Hepatocyte (in vitro differentiated cells): ENCODE measurements around the gene FAM219B. TPM values are rescaled to one million over a fixed set of nuclear protein-coding genes. Genes with fewer than 3 reads are reported as not detected.

Experiments used
- DNase-seq: peaks from one replicate; pipeline ENCODE4 v3.0.0-alpha.2; 2016; ENCODE audit warnings: low spot score
- H2AFZ ChIP-seq: fragments of 200-600 bp; sonication (generic); 2 replicates; pipeline ENCODE4 v1.6.0; 2016; ENCODE audit warnings: antibody characterized with exemption, mild to moderate bottlenecking
- H3K27ac ChIP-seq: fragments of 200-600 bp; sonication (generic); 2 replicates; pipeline ENCODE4 v1.5.1; 2016; ENCODE audit warnings: mild to moderate bottlenecking
- H3K27me3 ChIP-seq: fragments of 200-600 bp; sonication (generic); 2 replicates; pipeline ENCODE4 v1.6.1; 2016
- H3K36me3 ChIP-seq: fragments of 200-600 bp; sonication (generic); replicated peaks from 2 replicates; pipeline ENCODE4 v1.5.1; 2016; ENCODE audit warnings: low read depth; ENCODE audit not compliant: insufficient read depth
- H3K4me1 ChIP-seq: fragments of 200-600 bp; sonication (generic); 2 replicates; pipeline ENCODE4 v1.5.1; 2016; ENCODE audit warnings: mild to moderate bottlenecking, moderate library complexity; ENCODE audit not compliant: insufficient read depth
- H3K4me2 ChIP-seq: fragments of 200-600 bp; sonication (generic); 2 replicates; pipeline ENCODE4 v1.6.0; 2016
- H3K4me3 ChIP-seq: fragments of 200-600 bp; sonication (generic); 2 replicates; pipeline ENCODE4 v1.5.1; 2016; ENCODE audit warnings: mild to moderate bottlenecking
- H3K79me2 ChIP-seq: fragments of 200-600 bp; sonication (generic); 2 replicates; pipeline ENCODE4 v1.6.0; 2017; ENCODE audit warnings: mild to moderate bottlenecking
- H3K9me2 ChIP-seq: fragments of 200-600 bp; sonication (generic); replicated peaks from 2 replicates; pipeline ENCODE4 v1.6.0; 2017; ENCODE audit warnings: mild to moderate bottlenecking; ENCODE audit not compliant: insufficient read depth
- H3K9me3 ChIP-seq: fragments of 200-600 bp; sonication (generic); 2 replicates; pipeline ENCODE4 v1.5.1; 2016; ENCODE audit warnings: low read depth, mild to moderate bottlenecking
- H4K20me1 ChIP-seq: fragments of 200-600 bp; sonication (generic); 2 replicates; pipeline ENCODE4 v1.6.0; 2016; ENCODE audit warnings: mild to moderate bottlenecking; ENCODE audit not compliant: insufficient read depth, poor library complexity, severe bottlenecking
- EZH2 ChIP-seq: fragments of 200-600 bp; sonication (generic); IDR thresholded peaks from 2 replicates; pipeline ENCODE4 v1.6.1; 2016; ENCODE audit warnings: antibody characterized with exemption, mild to moderate bottlenecking, borderline replicate concordance
- EZH2phosphoT487 ChIP-seq: fragments of 200-600 bp; sonication (generic); IDR thresholded peaks from one replicate; pipeline ENCODE4 v1.6.1; 2018; ENCODE audit warnings: antibody characterized with exemption, mild to moderate bottlenecking, low read depth, moderate library complexity; ENCODE audit not compliant: unreplicated experiment, severe bottlenecking
- WGBS: methylation state at CpG from one replicate; pipeline ENCODE4 v1.1.6; 2016; ENCODE audit warnings: low lambda C conversion rate; ENCODE audit errors: missing lambda C conversion rate; 5-methylcytosine and 5-hydroxymethylcytosine counted together
- polyA plus RNA-seq: library from polyadenylated mRNA; unstranded; fragments of >200 nt; fragmentation: Nextera tagmentation; extraction: Ambion mirVana; gene quantifications from 2 replicates; pipeline ENCODE4 v1.2.1, GENCODE V29; 2016
- total RNA-seq: library from RNA; depleted of rRNA; stranded (reverse); fragments of >200 nt; gene quantifications from 2 replicates; pipeline ENCODE4 v1.2.3, GENCODE V29; 2014
- TF ChIP-seq, protein P1 (sequence below): fragments of 200-600 bp; sonication (generic); IDR thresholded peaks from 2 replicates; pipeline ENCODE4 v1.5.1; 2016; ENCODE audit warnings: antibody characterized with exemption, mild to moderate bottlenecking; ENCODE audit not compliant: poor library complexity

FAM219B gene
- total and polyA plus RNA-seq, 2 experiments from 2014 or later, result 35.9 to 36.9 TPM

DNA sequence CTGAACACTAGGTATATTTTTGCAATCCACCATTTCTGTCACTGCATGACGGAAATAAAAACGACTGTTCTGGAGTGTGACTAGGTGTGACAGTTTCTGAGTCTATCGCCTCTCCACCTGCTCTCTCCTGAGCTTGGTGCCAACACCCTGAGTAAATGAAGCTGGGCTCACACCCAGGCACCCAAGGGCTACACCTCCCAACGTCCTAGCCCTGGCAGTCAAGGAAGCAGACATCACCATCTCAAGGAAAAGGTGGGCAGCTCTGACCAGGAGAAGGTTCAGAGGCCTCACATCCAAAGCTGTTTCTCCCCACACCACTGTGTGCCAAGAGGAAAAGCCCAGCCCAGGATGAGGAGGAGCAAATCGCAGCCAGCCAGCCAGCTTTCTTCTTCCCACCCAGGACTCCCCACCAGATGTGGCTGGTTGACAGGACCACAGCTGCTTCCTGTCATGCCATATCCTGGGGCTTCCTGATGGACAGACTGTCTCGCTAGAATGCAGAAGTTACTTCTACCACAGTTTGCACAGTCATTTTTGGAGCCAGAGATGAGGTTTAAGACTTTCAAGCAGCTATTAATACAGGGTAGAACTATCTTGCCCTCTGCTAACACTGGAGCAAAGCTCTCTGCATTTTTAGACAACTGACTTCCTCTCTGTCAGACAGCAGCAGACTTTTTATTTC, 36.8 kb downstream of the FAM219B start:
- H3K36me3 ChIP-seq, result no peaks in the 10 kb centered on the region
- peaks cover 50% of the 10 kb centered on the region for H4K20me1 ChIP-seq
- H3K27me3 ChIP-seq, result no peaks in the 10 kb centered on the region
- peak; percentile 24 for DNase-seq
- peak overlapping the region; percentile 91 for H3K4me2 ChIP-seq
- H3K9me2 ChIP-seq, result no peaks in the 10 kb centered on the region
- WGBS, result 81% methylated on average over 6 of the region's 6 CpGs
- peaks cover 71% of the 10 kb centered on the region for H3K4me1 ChIP-seq
- TF ChIP-seq EZH2 (no peak), EZH2phosphoT487 (no peak)
- TF ChIP-seq, protein P1, sequence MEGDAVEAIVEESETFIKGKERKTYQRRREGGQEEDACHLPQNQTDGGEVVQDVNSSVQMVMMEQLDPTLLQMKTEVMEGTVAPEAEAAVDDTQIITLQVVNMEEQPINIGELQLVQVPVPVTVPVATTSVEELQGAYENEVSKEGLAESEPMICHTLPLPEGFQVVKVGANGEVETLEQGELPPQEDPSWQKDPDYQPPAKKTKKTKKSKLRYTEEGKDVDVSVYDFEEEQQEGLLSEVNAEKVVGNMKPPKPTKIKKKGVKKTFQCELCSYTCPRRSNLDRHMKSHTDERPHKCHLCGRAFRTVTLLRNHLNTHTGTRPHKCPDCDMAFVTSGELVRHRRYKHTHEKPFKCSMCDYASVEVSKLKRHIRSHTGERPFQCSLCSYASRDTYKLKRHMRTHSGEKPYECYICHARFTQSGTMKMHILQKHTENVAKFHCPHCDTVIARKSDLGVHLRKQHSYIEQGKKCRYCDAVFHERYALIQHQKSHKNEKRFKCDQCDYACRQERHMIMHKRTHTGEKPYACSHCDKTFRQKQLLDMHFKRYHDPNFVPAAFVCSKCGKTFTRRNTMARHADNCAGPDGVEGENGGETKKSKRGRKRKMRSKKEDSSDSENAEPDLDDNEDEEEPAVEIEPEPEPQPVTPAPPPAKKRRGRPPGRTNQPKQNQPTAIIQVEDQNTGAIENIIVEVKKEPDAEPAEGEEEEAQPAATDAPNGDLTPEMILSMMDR, result no peak
- H2AFZ ChIP-seq, result no peak overlapping the region
- H3K9me3 ChIP-seq, result no peaks in the 10 kb centered on the region
- H3K4me3 ChIP-seq, result no peak overlapping the region
- peak overlapping the region; percentile 98 for H3K27ac ChIP-seq
- peaks cover 74% of the 10 kb centered on the region for H3K79me2 ChIP-seq

DNA sequence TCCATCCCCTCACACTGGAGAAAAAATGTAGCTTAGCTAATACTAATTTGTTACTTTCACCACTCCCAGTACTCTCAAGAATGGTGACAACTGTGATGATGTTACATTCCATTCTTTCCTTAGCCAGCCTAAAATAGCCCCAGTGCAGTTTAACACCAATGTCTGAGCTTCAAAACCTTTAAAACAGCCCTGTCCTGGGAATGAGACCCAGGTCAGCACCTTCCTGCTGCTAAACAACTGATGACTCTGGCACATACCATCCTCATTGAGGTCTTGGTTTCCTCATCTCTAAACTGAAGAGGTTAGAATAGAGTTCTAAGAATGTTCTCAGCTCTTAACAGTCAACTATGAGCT, 37.3 kb downstream of the FAM219B start:
- no peak for TF ChIP-seq EZH2phosphoT487
- no peak overlapping the region for H3K4me3 ChIP-seq
- peaks cover 71% of the 10 kb centered on the region for H3K4me1 ChIP-seq
- no peak for DNase-seq
- peaks cover 79% of the 10 kb centered on the region for H3K79me2 ChIP-seq
- peak overlapping the region; percentile 91 for H3K4me2 ChIP-seq
- peak overlapping the region; percentile 98 for H3K27ac ChIP-seq
- no peaks in the 10 kb centered on the region for H3K9me2 ChIP-seq
- no peaks in the 10 kb centered on the region for H3K27me3 ChIP-seq
- no peaks in the 10 kb centered on the region for H3K36me3 ChIP-seq
- H4K20me1 ChIP-seq, result peaks cover 54% of the 10 kb centered on the region
- H3K9me3 ChIP-seq, result no peaks in the 10 kb centered on the region
- no peak overlapping the region for H2AFZ ChIP-seq

DNA sequence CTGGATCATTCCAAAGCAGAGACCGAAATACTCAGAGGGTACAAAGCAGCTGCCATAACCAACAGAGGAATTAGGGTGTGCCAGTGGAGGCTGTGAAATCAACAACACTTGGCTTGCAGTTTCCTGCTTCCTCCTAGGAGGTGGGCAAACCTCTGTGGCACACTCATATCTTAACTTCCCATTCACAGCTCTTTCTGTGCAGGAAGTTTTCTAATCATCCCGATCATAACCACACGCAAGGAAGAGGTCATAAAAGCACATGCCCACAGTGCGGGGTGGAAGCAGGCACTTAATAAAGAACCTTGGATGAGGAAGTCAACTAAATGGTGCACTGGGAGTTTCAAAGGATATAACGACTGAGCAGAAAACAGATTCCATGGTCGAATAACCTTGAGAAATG, 38.6 kb downstream of the FAM219B start:
- Histone ChIP-seq H2AFZ (no peak overlapping the region), H3K79me2 (peaks cover 92% of the 10 kb centered on the region), H4K20me1 (peaks cover 57% of the 10 kb centered on the region), H3K4me2 (peak overlapping the region; percentile 46), H3K9me2 (no peaks in the 10 kb centered on the region), H3K27ac (peak overlapping the region; percentile 98), H3K9me3 (no peaks in the 10 kb centered on the region), H3K4me1 (peaks cover 71% of the 10 kb centered on the region), H3K4me3 (no peak overlapping the region), H3K36me3 (no peaks in the 10 kb centered on the region), H3K27me3 (no peaks in the 10 kb centered on the region)
- TF ChIP-seq EZH2 (no peak), EZH2phosphoT487 (no peak)
- TF ChIP-seq, protein P1, result no peak
- WGBS, result 74% methylated on average over 6 of the region's 6 CpGs
- DNase-seq, result no peak

DNA sequence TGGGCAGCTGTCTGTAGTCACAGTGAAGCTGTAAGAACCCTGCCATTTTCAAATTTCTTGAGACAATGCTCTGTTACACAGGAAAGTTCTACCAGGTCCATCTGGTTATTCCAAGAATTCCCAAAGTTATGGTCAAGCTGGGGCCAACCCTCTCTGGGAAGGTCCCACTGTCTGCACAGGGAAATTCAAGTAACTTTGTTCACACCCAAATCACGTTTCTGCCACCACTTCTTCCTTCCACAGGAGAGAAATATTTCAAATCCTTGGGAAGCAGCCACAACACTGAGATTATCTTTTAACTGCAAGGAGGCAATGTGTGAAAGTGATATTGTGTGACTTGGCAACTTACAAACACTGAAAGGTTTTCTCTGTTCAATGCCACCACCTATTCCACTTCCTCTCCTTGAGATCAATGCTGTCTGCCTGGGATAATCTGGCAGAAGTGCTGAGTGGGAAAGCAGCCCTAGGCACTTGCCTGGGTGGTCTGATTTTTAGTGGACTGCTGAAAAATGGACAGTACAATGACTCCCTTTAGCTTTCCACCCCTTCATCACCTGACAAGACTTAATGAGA, 39.1 kb downstream of the FAM219B start:
- Histone ChIP-seq H3K4me1 (peaks cover 71% of the 10 kb centered on the region), H3K27ac (peak overlapping the region; percentile 98), H3K4me2 (peak overlapping the region; percentile 46), H3K9me2 (no peaks in the 10 kb centered on the region), H3K79me2 (peaks cover 95% of the 10 kb centered on the region), H3K9me3 (no peaks in the 10 kb centered on the region), H2AFZ (no peak overlapping the region), H3K27me3 (no peaks in the 10 kb centered on the region), H3K36me3 (no peaks in the 10 kb centered on the region), H3K4me3 (no peak overlapping the region), H4K20me1 (peaks cover 57% of the 10 kb centered on the region)
- WGBS, result 74% methylated on average over 1 of the region's 1 CpG
- TF ChIP-seq EZH2 (no peak), EZH2phosphoT487 (no peak)
- TF ChIP-seq, protein P1, result no peak
- no peak for DNase-seq
